Measurements from ENCODE around the gene RPGR. TPM values are rescaled to one million over a fixed set of nuclear protein-coding genes. Genes with fewer than 3 reads are reported as not detected.

Gene RPGR
- total RNA-seq, 1 experiment from 2014 or later = 23.8 TPM

DNA sequence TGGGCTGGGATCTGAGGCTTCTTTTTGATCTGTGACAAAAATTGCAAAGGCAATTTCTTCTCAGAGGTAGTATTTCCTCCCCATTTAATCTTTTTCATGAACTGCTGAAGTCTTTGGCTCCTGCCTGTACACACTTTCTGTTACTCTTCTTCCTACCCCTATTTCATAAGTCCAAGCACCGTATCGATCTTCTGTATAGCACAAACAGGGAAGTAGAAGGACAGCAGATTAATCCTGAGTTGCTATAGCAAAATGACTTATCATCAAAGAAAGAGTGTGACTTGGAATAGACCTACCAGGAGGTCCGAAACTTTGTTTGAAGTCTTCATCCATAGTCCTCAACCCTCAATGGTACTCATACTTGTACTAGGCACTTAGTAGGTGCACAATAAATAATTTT, 47.1 kb upstream of the RPGR start:
- BruUV-seq (replicated peaks) = no TSS peak
- H3K36me3 Mint-ChIP-seq (ENCODE audit: insufficient read depth, unreplicated experiment) = no peaks in the 10 kb centered on the region
- peaks cover 31% of the 10 kb centered on the region for H3K27me3 Mint-ChIP-seq (ENCODE audit: insufficient read depth, unreplicated experiment)
- H3K9me3 Mint-ChIP-seq (ENCODE audit: unreplicated experiment) = no peaks in the 10 kb centered on the region
- POLR2A ChIA-PET = no interaction called here
- intact Hi-C loops (cut with micrococcal nuclease) = no loop called here
- H3K27ac Mint-ChIP-seq (ENCODE audit: low read depth, unreplicated experiment) = no peak overlapping the region
- H3K4me1 Mint-ChIP-seq (ENCODE audit: insufficient read depth, unreplicated experiment) = no peaks in the 10 kb centered on the region
- no peak for DNase-seq (ENCODE audit: unreplicated experiment)
- CTCF ChIA-PET = no interaction called here
- H3K4me3 Mint-ChIP-seq (ENCODE audit: unreplicated experiment) = no peak overlapping the region
- TF ChIP-seq, protein P1, sequence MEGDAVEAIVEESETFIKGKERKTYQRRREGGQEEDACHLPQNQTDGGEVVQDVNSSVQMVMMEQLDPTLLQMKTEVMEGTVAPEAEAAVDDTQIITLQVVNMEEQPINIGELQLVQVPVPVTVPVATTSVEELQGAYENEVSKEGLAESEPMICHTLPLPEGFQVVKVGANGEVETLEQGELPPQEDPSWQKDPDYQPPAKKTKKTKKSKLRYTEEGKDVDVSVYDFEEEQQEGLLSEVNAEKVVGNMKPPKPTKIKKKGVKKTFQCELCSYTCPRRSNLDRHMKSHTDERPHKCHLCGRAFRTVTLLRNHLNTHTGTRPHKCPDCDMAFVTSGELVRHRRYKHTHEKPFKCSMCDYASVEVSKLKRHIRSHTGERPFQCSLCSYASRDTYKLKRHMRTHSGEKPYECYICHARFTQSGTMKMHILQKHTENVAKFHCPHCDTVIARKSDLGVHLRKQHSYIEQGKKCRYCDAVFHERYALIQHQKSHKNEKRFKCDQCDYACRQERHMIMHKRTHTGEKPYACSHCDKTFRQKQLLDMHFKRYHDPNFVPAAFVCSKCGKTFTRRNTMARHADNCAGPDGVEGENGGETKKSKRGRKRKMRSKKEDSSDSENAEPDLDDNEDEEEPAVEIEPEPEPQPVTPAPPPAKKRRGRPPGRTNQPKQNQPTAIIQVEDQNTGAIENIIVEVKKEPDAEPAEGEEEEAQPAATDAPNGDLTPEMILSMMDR (IDR thresholded peaks at IDR 0.05; ENCODE audit: unreplicated experiment) = no peak

DNA sequence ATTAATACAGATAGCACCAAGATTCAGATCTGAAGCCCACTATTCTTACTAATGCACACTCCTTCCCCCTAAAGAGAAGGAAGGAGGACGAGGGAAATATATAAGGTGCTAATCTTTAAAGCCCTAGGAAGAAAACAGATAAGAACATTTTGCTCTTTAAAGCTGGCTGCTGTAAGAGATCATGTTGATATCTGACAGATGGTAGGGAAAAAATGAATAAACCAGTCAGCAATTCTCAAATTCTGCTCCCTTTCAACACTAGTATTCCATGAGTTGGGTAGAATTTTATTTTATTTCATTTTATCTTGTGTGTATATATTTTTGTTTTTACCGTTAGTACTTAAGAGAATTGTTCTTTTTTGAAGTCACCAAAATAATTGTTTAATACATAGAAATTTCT, 44.3 kb upstream of the RPGR start:
- H3K27me3 Mint-ChIP-seq (ENCODE audit: insufficient read depth, unreplicated experiment) = peaks cover 31% of the 10 kb centered on the region
- no peak for DNase-seq (ENCODE audit: unreplicated experiment)
- H3K36me3 Mint-ChIP-seq (ENCODE audit: insufficient read depth, unreplicated experiment) = no peaks in the 10 kb centered on the region
- no peak overlapping the region for H3K27ac Mint-ChIP-seq (ENCODE audit: low read depth, unreplicated experiment)
- H3K9me3 Mint-ChIP-seq (ENCODE audit: unreplicated experiment) = no peaks in the 10 kb centered on the region
- POLR2A ChIA-PET = no interaction called here
- H3K4me1 Mint-ChIP-seq (ENCODE audit: insufficient read depth, unreplicated experiment) = no peaks in the 10 kb centered on the region
- no peak overlapping the region for H3K4me3 Mint-ChIP-seq (ENCODE audit: unreplicated experiment)
- BruUV-seq (replicated peaks) = no TSS peak
- CTCF ChIA-PET = interaction anchor here (0.6 kb wide), 1 partner anchor 335 kb away, joined by 3 read pairs; no protein-coding TSS in a partner anchor
- intact Hi-C loops (cut with micrococcal nuclease) = no loop called here
- TF ChIP-seq, protein P1 (IDR thresholded peaks at IDR 0.05; ENCODE audit: unreplicated experiment) = no peak

DNA sequence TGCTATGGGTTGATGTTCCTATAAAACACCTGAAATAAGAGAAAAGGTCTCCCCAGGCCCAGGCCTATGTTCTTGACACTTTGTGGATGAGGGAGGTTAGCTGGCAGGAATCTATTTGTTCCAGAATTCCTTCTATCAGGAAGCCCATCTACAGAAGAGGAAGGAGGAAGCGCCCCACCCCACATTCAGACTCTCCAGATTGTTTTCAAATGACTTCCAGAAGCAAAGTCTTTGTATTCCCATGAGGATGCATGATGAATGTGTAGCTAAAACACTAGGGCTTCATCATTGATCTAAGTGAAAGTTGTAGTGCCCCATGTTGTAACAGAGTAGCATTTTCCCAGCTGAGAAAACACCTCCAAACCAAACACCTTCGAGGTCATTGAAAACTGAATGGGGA, 41.5 kb upstream of the RPGR start:
- DNase-seq (ENCODE audit: unreplicated experiment) = no peak
- ChIA-PET POLR2A (no interaction called here), CTCF (no interaction called here)
- H3K4me1 Mint-ChIP-seq (ENCODE audit: insufficient read depth, unreplicated experiment) = no peaks in the 10 kb centered on the region
- TF ChIP-seq, protein P1 (IDR thresholded peaks at IDR 0.05; ENCODE audit: unreplicated experiment) = no peak
- H3K27ac Mint-ChIP-seq (ENCODE audit: low read depth, unreplicated experiment) = no peak overlapping the region
- H3K36me3 Mint-ChIP-seq (ENCODE audit: insufficient read depth, unreplicated experiment) = no peaks in the 10 kb centered on the region
- no peak overlapping the region for H3K4me3 Mint-ChIP-seq (ENCODE audit: unreplicated experiment)
- H3K27me3 Mint-ChIP-seq (ENCODE audit: insufficient read depth, unreplicated experiment) = peaks cover 44% of the 10 kb centered on the region
- intact Hi-C loops (cut with micrococcal nuclease) = no loop called here
- no peaks in the 10 kb centered on the region for H3K9me3 Mint-ChIP-seq (ENCODE audit: unreplicated experiment)
- BruUV-seq (replicated peaks) = no TSS peak

DNA sequence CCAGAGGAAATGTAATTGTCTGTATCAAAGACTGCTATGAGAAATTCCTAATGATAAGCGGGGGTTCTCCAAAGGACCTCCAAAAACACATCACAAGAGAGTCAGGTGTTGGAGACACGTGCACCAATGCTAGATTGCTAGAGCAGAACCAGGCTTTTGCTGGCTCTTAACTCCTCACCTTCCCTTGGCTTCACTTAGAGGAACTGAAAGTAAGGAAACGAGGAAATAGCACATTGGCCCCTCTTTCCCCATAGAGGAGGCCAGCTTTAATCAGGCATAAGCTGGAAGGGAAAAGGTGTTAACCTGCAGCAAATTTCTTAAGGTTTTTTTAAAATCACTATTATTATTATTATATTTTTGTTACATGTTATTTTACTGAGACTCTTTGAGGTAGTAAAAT, 38.6 kb upstream of the RPGR start:
- intact Hi-C loops (cut with micrococcal nuclease) = no loop called here
- DNase-seq (ENCODE audit: unreplicated experiment) = no peak
- no peaks in the 10 kb centered on the region for H3K9me3 Mint-ChIP-seq (ENCODE audit: unreplicated experiment)
- TF ChIP-seq, protein P1 (IDR thresholded peaks at IDR 0.05; ENCODE audit: unreplicated experiment) = no peak
- H3K36me3 Mint-ChIP-seq (ENCODE audit: insufficient read depth, unreplicated experiment) = no peaks in the 10 kb centered on the region
- peaks cover 46% of the 10 kb centered on the region for H3K27me3 Mint-ChIP-seq (ENCODE audit: insufficient read depth, unreplicated experiment)
- no peak overlapping the region for H3K4me3 Mint-ChIP-seq (ENCODE audit: unreplicated experiment)
- no peak overlapping the region for H3K27ac Mint-ChIP-seq (ENCODE audit: low read depth, unreplicated experiment)
- CTCF ChIA-PET = interaction anchor here (0.6 to 0.9 kb wide), 3 partner anchors 11 to 130 kb away, joined by 3 to 6 read pairs (median 3); no protein-coding TSS in a partner anchor
- POLR2A ChIA-PET = no interaction called here
- BruUV-seq (replicated peaks) = no TSS peak
- no peaks in the 10 kb centered on the region for H3K4me1 Mint-ChIP-seq (ENCODE audit: insufficient read depth, unreplicated experiment)

Data from MCF 10A (cell line).